Calu3 (cell line): ENCODE measurements around the gene SETBP1. TPM values are rescaled to one million over a fixed set of nuclear protein-coding genes. Genes with fewer than 3 reads are reported as not detected.

Experiments
- BruUV-seq: library from RNA; stranded (reverse); fragments of 400-500 nt; replicated peaks from 2 replicates; lab custom pipeline; 2021; lab: Mats Ljungman, UMichigan
- CTCF ChIA-PET: fragments of 300-600 bp; sonication (Branson Sonifier 250); formaldehyde crosslinking; loops from one replicate; lab custom pipeline; 2022; ENCODE audit warnings: antibody characterized with exemption; lab: Charles Lee
- DNase-seq: peaks from one replicate; pipeline ENCODE4 v3.0.0; 2022
- H3K27ac Mint-ChIP-seq: one replicate; pipeline ENCODE4 v1.8.0; 2022; ENCODE audit warnings: mixed read lengths; ENCODE audit not compliant: unreplicated experiment
- H3K27me3 Mint-ChIP-seq: one replicate; pipeline ENCODE4 v1.8.0; 2022; ENCODE audit warnings: mixed read lengths; ENCODE audit not compliant: unreplicated experiment
- H3K36me3 Mint-ChIP-seq: one replicate; pipeline ENCODE4 v1.8.0; 2022; ENCODE audit warnings: mild to moderate bottlenecking, moderate library complexity, mixed read lengths; ENCODE audit not compliant: insufficient read depth, unreplicated experiment
- H3K4me1 Mint-ChIP-seq: one replicate; pipeline ENCODE4 v1.8.0; 2022; ENCODE audit warnings: mild to moderate bottlenecking, low read depth, mixed read lengths; ENCODE audit not compliant: unreplicated experiment
- H3K4me3 Mint-ChIP-seq: one replicate; pipeline ENCODE4 v1.8.0; 2022; ENCODE audit warnings: mild to moderate bottlenecking, low read depth, moderate library complexity, mixed read lengths; ENCODE audit not compliant: unreplicated experiment
- H3K9me3 Mint-ChIP-seq: one replicate; pipeline ENCODE4 v1.8.0; 2022; ENCODE audit warnings: low read depth, mixed read lengths; ENCODE audit not compliant: unreplicated experiment
- intact Hi-C: fragments of 100-400 bp; cut with micrococcal nuclease; formaldehyde crosslinking; loops from one replicate; pipeline ENCODE4 v1.10.0; 2022; ENCODE audit not compliant: unreplicated experiment
- total RNA-seq: library from RNA; stranded (reverse); gene quantifications from 2 replicates; pipeline ENCODE4 v1.2.3, GENCODE V29; 2022
- TF ChIP-seq, protein P1 (sequence below): fragments of 200-600 bp; IDR thresholded peaks from one replicate; pipeline ENCODE4 v1.8.0; 2022; ENCODE audit warnings: antibody characterized with exemption; ENCODE audit not compliant: unreplicated experiment

The SETBP1 gene
- total RNA-seq, 1 experiment from 2014 or later, result 6.0 TPM

DNA sequence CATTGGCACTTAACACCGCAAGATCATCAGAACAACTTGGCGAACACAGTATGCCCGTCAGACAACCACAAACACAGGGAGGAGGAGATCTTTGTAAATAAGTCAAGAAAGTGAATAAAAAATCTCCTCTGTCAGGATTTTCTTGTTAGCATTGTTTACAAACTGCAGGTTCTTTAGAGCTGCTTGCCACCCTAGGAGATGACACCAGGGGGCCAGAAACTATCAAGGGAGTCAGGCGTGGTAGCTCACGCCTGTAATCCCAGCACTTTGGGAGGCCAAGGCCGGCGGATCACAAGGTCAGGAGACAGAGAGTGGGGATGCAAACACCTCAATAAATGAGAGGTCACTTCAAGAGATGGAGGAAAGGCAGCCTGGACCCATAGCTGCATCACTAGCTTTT is 428.1 kb downstream of the SETBP1 start:
- no TSS peak for BruUV-seq
- Mint-ChIP-seq H3K27ac (no peak overlapping the region), H3K9me3 (no peaks in the 10 kb centered on the region), H3K4me3 (no peak overlapping the region), H3K36me3 (no peaks in the 10 kb centered on the region), H3K27me3 (peaks cover 18% of the 10 kb centered on the region), H3K4me1 (no peaks in the 10 kb centered on the region)
- CTCF ChIA-PET, result interaction anchor here (1.5 kb wide), 1 partner anchor 105 kb away, joined by 4 read pairs; no protein-coding TSS in a partner anchor
- TF ChIP-seq, protein P1, sequence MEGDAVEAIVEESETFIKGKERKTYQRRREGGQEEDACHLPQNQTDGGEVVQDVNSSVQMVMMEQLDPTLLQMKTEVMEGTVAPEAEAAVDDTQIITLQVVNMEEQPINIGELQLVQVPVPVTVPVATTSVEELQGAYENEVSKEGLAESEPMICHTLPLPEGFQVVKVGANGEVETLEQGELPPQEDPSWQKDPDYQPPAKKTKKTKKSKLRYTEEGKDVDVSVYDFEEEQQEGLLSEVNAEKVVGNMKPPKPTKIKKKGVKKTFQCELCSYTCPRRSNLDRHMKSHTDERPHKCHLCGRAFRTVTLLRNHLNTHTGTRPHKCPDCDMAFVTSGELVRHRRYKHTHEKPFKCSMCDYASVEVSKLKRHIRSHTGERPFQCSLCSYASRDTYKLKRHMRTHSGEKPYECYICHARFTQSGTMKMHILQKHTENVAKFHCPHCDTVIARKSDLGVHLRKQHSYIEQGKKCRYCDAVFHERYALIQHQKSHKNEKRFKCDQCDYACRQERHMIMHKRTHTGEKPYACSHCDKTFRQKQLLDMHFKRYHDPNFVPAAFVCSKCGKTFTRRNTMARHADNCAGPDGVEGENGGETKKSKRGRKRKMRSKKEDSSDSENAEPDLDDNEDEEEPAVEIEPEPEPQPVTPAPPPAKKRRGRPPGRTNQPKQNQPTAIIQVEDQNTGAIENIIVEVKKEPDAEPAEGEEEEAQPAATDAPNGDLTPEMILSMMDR, result no peak
- no peak for DNase-seq
- intact Hi-C loops, result no loop called here

DNA sequence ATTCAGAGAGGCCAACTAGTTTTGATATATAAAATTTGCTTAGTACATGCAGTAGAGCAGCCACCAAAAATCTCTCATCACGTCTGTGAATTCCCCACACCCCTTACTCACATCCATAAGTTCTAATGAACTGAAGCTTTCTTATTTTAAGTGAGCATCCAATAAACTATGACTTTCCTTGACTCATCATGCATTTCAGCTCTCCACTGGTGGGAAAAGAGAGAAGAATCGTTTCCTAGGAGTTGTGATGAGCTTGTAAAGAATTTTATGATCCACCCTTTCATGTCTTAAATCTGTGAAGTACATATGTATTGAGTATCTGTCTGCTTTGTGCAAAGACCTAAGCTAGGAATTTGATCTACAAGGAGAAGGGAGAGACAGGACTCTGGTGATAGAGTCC is 428.6 kb downstream of the SETBP1 start:
- no peak overlapping the region for H3K4me3 Mint-ChIP-seq
- CTCF ChIA-PET, result interaction anchor here (1.5 kb wide), 1 partner anchor 104 kb away, joined by 4 read pairs; no protein-coding TSS in a partner anchor
- DNase-seq, result no peak
- H3K27ac Mint-ChIP-seq, result no peak overlapping the region
- no peaks in the 10 kb centered on the region for H3K9me3 Mint-ChIP-seq
- TF ChIP-seq, protein P1, result no peak
- H3K36me3 Mint-ChIP-seq, result no peaks in the 10 kb centered on the region
- intact Hi-C loops, result no loop called here
- H3K27me3 Mint-ChIP-seq, result peaks cover 24% of the 10 kb centered on the region
- BruUV-seq, result no TSS peak
- no peaks in the 10 kb centered on the region for H3K4me1 Mint-ChIP-seq

DNA sequence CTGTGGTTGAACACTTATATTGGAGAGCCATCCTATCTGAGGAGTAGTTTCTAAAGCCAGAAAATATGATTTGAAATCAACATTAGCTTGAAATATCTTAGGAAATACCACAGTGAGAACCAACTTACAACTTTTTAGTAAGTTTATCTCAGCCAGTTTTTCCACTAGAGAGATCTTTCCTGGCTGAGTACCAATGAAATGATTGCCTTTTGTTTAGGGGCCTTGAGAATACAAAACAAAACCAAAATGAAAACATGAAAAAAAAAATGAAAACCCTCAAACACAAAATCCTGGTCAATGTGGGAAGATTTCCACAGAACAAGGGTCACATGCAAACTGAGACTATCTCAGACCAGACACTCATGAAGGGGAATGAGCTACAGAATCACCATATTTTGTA is 429.0 kb downstream of the SETBP1 start:
- TF ChIP-seq, protein P1, result no peak
- no peak for DNase-seq
- H3K4me3 Mint-ChIP-seq, result no peak overlapping the region
- H3K27ac Mint-ChIP-seq, result no peak overlapping the region
- no TSS peak for BruUV-seq
- peaks cover 28% of the 10 kb centered on the region for H3K27me3 Mint-ChIP-seq
- no peaks in the 10 kb centered on the region for H3K36me3 Mint-ChIP-seq
- intact Hi-C loops, result no loop called here
- H3K9me3 Mint-ChIP-seq, result no peaks in the 10 kb centered on the region
- H3K4me1 Mint-ChIP-seq, result no peaks in the 10 kb centered on the region
- CTCF ChIA-PET, result interaction anchor here (1.5 kb wide), 1 partner anchor 104 kb away, joined by 4 read pairs; no protein-coding TSS in a partner anchor

DNA sequence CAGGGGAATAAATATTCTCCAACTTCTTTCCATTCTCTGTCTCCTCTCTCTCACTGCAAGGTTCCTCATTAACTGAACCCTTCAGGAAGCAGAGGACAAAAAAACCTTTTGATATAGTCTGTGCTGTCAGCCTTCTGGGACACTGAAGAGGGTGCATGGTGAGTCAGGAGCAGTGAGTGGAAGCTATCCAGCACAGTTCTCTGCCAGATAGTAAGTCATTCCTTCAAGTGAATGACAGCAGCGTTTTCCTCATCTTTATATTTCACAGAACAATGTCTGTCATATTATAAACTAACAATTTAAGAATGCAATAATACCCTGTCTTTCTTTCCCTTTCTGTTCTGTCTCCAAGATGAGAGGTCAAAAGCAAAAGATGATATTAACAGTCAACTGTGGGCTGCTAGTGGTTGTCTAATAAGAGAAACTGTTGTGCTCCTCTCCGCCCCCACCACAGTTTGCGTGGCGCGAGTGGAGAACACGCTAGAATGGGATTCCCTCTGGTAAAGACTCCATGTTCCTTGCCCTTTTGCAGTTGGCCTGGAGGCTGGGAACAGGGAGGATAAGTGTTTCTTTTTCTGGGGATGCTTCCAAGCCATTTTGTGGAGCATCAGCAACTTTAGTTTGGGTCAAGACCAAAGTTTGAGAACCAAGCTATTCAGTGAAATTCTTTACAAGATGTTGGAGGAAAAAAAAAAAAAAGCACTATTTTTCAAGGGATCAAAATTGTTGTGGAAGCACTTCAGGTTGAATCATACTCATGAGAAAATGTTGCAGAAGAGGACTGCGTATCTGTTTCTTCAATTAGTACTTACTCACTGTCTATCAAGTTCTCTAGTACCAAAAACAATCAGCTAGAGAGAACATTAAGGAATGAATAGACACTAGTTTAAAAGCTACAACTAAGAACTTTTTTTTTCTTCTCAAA is 430.2 kb downstream of the SETBP1 start:
- intact Hi-C loops, result no loop called here
- no peak for DNase-seq
- no TSS peak for BruUV-seq
- TF ChIP-seq, protein P1, result no peak
- peaks cover 39% of the 10 kb centered on the region for H3K27me3 Mint-ChIP-seq
- H3K4me1 Mint-ChIP-seq, result no peaks in the 10 kb centered on the region
- CTCF ChIA-PET, result no interaction called here
- H3K4me3 Mint-ChIP-seq, result no peak overlapping the region
- no peaks in the 10 kb centered on the region for H3K36me3 Mint-ChIP-seq
- H3K27ac Mint-ChIP-seq, result no peak overlapping the region
- peaks cover 2% of the 10 kb centered on the region for H3K9me3 Mint-ChIP-seq
